Mononuclear cell (primary cell): Measurements from ENCODE around the gene ANKUB1. TPM values are rescaled to one million over a fixed set of nuclear protein-coding genes. Genes with fewer than 3 reads are reported as not detected.

Source experiments
- H3K27me3 ChIP-seq: 2 replicates; pipeline ENCODE4 v1.6.0; 2011; ENCODE audit warnings: low read length, control low read depth; ENCODE audit not compliant: insufficient read depth
- H3K4me1 ChIP-seq: 2 replicates; pipeline ENCODE4 v1.5.1; 2011; ENCODE audit warnings: mild to moderate bottlenecking, low read length, control low read depth; ENCODE audit not compliant: insufficient read depth
- H3K4me3 ChIP-seq: 2 replicates; pipeline ENCODE4 v1.5.1; 2011; ENCODE audit warnings: mild to moderate bottlenecking, low read length, moderate library complexity
- H3K9me3 ChIP-seq: 2 replicates; pipeline ENCODE4 v1.5.1; 2011; ENCODE audit warnings: low read depth, mild to moderate bottlenecking, control low read depth, low read length
- total RNA-seq: library from RNA; depleted of rRNA; stranded (reverse); fragments of >200 nt; gene quantifications from one replicate; pipeline ENCODE4 v1.2.3, GENCODE V29; 2012

ANKUB1 gene
- total RNA-seq, 1 donor = not detected

DNA sequence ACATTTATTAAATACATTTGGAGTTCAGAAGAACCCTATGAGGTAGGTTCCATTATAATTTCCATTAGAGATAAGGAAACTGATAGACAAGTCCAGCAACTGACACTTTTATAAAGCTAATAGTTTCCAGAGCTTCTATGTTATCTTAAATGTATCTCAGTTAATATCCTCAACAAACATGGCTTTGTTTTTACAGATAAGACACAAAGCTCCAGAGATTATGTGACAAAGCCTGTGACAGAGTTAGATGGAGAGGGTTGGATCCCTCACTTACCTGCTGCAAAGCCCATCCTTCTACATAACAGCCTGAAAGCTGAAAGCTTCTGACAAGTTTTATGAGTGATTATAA is 39.6 kb downstream of the ANKUB1 start:
- H3K4me3 ChIP-seq = peak overlapping the region; percentile 89
- H3K27me3 ChIP-seq = no peaks in the 10 kb centered on the region
- no peaks in the 10 kb centered on the region for H3K9me3 ChIP-seq
- H3K4me1 ChIP-seq = peaks cover 16% of the 10 kb centered on the region

DNA sequence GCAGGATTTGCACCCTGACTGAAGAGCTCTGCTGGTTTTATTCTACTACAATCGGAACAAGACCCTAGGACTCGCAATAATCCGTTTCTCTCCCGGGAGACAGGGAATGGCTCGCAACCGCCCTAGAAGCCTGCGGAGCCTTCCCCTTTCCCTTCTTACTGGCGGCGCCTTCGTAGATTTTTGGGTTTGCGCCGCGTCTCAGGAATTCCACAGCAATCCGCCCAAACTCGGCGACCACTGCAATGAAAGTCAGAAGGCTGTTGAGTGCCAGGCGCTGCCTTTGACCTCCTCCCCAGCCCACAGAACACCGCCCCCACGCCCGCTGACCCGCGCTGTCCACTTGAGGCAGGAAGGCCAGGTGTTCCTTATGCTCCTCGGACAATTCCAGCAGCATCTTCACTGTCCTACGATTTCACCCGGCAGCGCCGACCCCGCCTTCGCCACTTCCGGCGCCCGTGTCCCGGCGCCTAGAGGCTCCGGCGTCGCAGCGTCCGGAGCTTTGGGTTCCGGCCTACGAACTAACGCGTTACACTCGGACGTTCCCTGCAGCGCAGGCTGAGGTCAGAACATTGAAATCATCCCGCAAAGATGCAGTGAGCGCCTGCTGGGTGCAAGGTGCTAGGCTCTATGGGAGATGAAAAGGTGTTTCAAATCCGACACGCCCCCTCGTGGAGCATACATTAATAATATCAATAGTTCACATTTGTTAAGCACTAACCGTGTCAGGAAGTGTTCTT is 40.1 kb downstream of the ANKUB1 start, which contains the start of gene COMMD2:
Gene COMMD2, minus strand, starts transcription at position 439 of the 737 bp plus-strand sequence. Its CDS starts 45 bp downstream, at position 394.
- no peaks in the 10 kb centered on the region for H3K27me3 ChIP-seq

DNA sequence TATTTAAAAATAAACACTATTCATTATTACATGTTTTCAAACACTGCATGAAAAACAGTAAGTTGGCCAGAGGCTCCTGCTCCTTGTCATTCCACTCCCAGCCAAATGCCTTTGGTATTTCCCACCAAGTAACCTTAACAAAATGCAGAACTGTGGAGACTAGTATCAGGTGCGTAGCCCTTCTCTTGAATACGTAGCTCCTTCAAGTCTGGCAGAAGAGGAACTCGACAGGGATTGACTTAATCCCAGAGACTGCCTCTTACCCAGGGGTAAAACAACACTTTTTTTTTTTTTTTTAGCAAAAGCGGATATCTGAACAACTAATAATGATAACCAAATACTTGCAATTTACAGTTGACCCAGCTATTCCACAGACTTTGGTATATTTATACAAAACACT is 40.8 kb downstream of the ANKUB1 start:
- H3K4me1 ChIP-seq = peaks cover 16% of the 10 kb centered on the region
- H3K4me3 ChIP-seq = peak overlapping the region; percentile 89
- H3K9me3 ChIP-seq = no peaks in the 10 kb centered on the region
- H3K27me3 ChIP-seq = no peaks in the 10 kb centered on the region

More for the DNA sequence above, 40.1 kb downstream of the ANKUB1 start, which contains the start of gene COMMD2:
- Histone ChIP-seq H3K4me3 (peak within 1 kb of the TSS; percentile 89), H3K9me3 (no peaks in the 10 kb centered on the region), H3K4me1 (peaks cover 16% of the 10 kb centered on the region)

DNA sequence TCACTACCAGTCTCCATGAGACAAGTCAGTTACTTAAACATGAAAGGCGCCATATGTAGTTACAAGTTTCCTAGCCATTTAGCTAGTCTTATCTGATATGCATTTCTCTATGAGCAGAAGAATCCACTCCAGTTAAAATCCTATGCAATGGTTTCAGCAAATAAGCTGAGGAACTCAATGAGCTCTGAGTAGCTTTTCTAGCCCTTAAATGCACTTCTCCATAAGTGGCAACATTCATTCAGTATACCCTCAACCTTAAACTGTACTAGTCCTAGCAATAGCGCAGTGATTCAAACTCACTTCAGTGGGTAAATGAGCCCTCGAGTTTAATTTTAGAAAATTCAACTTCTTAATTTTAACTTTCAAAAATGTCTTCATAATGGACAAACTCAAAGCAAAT is 47.7 kb downstream of the ANKUB1 start:
- no peaks in the 10 kb centered on the region for H3K9me3 ChIP-seq
- H3K4me3 ChIP-seq = no peak overlapping the region
- H3K4me1 ChIP-seq = no peaks in the 10 kb centered on the region
- no peaks in the 10 kb centered on the region for H3K27me3 ChIP-seq

DNA sequence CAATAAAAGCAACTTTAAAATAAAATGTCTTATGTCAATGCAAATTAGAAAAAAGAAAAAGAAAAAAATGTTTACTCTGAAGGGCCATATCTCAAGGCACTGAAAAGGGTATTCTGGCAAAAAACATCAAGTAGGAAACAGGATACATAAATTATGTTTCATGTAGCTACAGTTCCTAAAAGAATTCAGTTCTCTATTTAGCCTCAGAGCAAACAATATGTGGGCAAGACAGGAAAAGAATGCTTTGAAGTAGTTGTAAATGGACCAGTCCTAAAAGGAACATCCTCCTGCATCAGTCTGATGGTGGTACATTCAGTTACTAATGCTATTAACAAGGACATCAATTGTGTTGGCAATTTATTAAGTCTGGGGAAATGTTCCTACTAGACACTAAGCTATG is 48.2 kb downstream of the ANKUB1 start:
- no peaks in the 10 kb centered on the region for H3K4me1 ChIP-seq
- no peak overlapping the region for H3K4me3 ChIP-seq
- no peaks in the 10 kb centered on the region for H3K9me3 ChIP-seq
- no peaks in the 10 kb centered on the region for H3K27me3 ChIP-seq

DNA sequence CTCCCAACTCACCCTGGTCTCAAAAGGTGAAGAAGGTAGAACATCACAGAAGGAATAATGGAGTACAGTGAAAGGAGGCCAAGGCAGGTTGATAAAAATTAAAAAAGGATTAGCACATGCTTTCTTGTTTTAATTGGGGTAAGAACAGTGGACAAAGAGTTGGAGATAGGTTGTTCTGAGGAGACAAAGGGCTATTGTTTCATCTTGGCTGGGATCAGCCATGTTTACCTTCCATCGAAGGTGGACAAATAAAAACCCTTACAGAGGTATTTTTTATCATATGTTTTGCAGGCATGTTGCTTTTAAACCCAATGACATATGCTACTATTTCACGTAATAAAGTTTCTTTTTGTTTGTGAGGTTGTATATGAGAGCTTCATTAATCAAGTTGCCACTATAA is 53.0 kb downstream of the ANKUB1 start:
- no peak overlapping the region for H3K4me3 ChIP-seq
- H3K9me3 ChIP-seq = no peaks in the 10 kb centered on the region
- H3K27me3 ChIP-seq = no peaks in the 10 kb centered on the region
- H3K4me1 ChIP-seq = no peaks in the 10 kb centered on the region

DNA sequence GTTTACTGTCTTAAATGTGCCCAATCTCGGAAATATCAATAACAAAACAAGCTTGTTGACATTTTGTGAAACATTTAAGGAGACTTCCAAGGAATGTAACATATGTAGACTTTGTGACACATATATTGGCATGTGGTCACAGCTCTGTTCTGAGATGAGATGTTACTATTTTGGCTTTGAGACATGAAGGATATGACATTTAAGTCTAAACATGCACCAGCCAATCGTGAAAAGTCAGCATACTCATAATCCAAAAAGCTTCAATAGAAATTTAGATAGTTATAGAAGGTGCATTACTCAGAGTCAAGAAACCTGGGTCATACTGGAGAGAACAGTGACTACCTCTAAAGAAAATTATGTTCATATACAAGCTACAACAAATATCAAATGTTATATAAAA is 53.5 kb downstream of the ANKUB1 start:
- Histone ChIP-seq H3K4me3 (no peak overlapping the region), H3K4me1 (no peaks in the 10 kb centered on the region), H3K27me3 (no peaks in the 10 kb centered on the region), H3K9me3 (no peaks in the 10 kb centered on the region)

DNA sequence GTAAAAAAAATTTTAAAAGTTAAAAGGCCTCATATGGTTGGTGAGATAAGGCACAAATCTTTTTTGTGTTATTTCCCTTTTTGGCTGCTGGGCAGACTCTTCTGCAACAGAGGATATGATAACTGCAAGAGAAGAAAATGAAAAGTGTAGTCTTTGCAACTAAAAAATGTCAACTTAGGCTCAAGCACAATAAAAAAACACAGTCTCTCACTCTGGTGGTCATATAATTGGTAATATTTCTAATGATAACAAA is 55.5 kb downstream of the ANKUB1 start:
- no peaks in the 10 kb centered on the region for H3K27me3 ChIP-seq
- H3K4me3 ChIP-seq = no peak overlapping the region
- H3K9me3 ChIP-seq = no peaks in the 10 kb centered on the region
- H3K4me1 ChIP-seq = no peaks in the 10 kb centered on the region

DNA sequence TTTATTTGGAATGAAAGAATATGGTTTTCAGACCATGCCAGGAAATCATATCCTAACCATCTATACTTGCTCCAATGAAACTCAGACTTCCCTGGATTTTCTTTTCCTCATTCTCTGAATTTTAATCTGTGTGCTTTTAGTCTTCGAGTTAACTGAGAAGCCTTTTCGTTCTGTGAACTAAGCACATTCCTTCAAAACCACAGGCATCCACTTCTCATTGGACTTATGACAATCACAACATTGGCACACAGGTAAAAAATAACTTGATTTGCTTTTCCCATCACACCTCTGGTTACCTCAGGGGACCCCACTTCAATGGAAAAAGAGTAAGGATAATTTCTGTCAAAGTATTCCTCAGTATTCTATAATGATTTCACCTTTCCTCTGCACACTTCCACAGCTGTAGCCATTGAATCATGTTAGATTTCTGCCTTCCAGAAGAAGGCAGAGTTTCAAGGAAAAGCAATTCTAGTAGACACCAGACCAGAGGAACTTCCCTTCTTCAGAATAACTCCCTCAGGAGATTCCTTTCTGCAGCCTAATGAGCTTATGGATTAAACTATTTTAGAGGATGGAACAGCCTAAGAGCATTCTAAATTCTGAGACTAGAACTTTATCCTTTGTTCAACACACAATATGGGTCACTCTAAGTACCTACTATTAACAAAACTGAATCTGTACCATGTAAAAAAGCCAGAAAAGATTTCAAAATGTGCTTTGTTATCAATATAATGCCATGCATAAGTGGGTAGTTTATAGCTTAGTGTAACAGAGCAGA is 56.0 kb downstream of the ANKUB1 start:
- no peak overlapping the region for H3K4me3 ChIP-seq
- no peaks in the 10 kb centered on the region for H3K9me3 ChIP-seq
- H3K4me1 ChIP-seq = no peaks in the 10 kb centered on the region
- H3K27me3 ChIP-seq = no peaks in the 10 kb centered on the region

DNA sequence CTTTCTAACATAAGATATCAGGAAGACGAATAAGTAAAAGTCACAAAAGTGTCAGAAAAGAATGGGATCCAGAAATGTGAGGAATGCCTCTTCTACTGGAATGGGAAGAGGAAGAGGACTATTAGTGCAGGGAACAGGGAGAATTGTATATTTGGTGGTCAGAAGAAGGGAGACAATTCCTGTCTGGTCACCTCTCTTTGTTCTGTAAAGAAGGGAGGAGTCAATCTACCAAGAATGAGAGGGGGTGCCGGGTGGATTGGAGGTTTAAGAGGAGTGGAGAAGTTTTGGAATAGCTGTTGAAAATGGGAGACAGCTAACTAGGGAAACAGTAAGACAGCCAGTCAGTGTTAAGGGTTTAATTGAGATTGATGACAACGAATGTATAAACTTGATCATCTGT is 60.1 kb downstream of the ANKUB1 start:
- H3K4me3 ChIP-seq = no peak overlapping the region
- no peaks in the 10 kb centered on the region for H3K4me1 ChIP-seq
- no peaks in the 10 kb centered on the region for H3K9me3 ChIP-seq
- H3K27me3 ChIP-seq = no peaks in the 10 kb centered on the region

DNA sequence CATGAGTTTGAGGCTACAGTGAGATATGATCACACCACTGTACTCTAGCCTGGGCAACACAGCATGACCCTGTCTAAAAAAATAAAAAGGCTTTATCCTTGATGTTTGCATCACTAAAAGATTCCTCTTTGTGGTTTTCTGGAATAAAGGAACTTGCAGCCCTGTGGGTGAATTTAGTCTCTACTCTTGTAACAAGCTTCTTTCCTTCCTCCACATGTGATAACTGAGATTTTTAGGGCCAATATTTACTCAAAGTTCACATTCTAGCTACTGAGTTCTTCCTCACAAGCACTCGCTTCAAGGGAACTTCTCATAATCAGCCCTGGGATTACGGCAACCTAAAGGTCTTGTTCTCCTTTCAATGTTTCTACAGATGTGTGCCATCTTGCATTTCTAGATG is 64.7 kb downstream of the ANKUB1 start:
- Histone ChIP-seq H3K4me1 (no peaks in the 10 kb centered on the region), H3K9me3 (no peaks in the 10 kb centered on the region), H3K4me3 (no peak overlapping the region), H3K27me3 (peaks cover 5% of the 10 kb centered on the region)

DNA sequence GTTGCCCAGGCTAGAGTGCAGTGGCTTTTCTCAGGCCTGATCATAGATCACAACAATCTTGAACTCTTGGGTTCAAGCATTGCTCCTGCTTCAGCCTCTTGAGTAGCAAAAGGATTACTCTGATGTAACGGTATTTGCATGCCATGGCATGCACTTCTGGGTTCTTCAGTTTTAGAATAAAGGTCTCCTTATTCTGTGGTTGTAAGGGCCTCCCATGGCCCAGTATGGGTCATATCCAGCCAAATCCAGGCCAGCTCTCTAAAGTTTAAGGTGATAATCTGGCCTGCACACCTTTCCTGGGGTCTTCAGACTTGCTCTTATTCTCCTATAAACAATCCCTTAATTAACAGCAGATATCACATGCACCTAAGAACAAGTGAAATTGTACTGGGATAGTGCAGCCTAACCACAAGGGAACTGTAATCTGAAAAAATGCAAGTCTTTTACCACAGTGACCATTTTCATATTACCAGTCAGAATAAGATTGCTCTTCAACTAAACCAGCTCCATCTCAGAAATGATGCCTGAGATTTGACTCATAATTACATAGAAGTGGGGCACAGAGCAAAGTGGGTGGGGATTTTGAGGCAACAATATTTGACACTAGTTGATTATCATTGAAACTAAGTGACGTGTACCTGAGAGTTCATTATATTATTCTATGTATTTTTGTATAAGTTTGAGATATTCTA is 65.5 kb downstream of the ANKUB1 start:
- Histone ChIP-seq H3K9me3 (peaks cover under 1% of the 10 kb centered on the region), H3K27me3 (peaks cover 8% of the 10 kb centered on the region), H3K4me1 (no peaks in the 10 kb centered on the region), H3K4me3 (no peak overlapping the region)

DNA sequence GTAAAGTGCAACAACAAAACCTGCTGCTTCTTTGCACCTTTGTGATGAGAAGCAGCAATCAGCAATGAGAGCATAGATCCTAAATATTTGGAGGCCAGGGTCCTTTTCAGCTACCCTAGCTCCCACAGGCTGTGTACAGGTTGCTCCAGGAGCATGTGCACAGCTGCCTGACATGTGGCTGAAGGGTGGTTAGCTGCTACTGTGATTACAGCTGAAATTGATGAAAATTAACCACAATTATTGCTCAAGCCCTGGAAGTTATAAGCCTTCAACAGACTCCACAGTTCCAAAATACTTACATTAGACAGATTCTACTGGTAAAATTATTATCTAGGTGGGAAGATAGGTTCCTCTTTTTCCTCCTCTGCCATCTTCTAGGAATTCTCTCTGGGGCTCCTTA is 68.6 kb downstream of the ANKUB1 start:
- peaks cover 14% of the 10 kb centered on the region for H3K9me3 ChIP-seq
- peaks cover 10% of the 10 kb centered on the region for H3K27me3 ChIP-seq
- no peak overlapping the region for H3K4me3 ChIP-seq
- no peaks in the 10 kb centered on the region for H3K4me1 ChIP-seq

DNA sequence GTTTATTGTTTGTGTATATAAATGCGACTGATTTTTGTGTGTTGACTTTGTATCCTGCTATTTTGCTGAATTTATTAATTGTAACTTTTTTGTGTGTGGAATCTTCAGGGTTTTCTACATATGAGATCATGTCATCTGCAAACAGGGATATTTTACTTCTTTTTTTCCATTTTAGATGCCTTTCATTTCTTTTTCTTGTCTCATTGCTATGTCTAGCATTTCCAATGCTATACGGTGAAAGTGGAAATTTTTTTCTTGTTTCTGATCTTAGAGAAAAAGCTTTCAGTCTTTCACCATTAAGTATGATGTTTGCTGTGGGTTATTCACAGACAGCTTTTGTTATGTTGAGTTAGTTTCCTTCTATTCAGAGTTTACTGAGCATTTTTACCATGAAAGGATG is 71.4 kb downstream of the ANKUB1 start:
- H3K27me3 ChIP-seq = peaks cover 10% of the 10 kb centered on the region
- H3K4me3 ChIP-seq = no peak overlapping the region
- no peaks in the 10 kb centered on the region for H3K4me1 ChIP-seq
- peaks cover 14% of the 10 kb centered on the region for H3K9me3 ChIP-seq

DNA sequence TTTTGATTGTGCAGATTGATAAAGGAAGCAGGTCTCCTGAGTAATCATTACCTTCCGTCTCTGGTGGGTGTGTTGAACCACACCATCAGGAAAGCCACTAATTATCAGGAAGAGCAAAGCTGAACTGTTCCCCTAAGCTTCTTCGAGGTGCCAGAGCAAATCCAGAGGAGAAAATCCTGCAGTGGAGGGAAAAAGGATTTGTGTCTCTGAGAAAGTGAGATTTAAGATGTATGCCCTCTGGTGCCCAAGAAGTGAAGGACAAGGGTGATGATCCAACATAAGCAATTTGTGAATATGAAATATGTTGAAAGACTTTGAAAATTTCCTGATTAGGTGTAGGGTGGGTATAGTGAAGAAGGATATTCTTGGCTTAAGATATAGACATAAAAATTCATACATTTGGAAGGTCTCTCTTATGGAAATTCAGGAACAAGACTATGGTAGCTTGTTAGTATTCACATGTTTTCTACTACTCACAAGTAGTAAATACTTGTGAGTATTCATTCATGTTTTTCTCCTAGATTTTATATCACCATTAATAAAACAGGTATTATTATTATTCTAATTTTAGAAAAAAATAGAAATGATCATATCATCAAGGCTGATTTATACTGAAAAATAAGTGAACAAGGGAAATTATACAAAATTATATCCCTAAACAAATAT is 74.8 kb downstream of the ANKUB1 start:
- Histone ChIP-seq H3K4me1 (no peaks in the 10 kb centered on the region), H3K27me3 (peaks cover 4% of the 10 kb centered on the region), H3K4me3 (no peak overlapping the region), H3K9me3 (peaks cover 14% of the 10 kb centered on the region)
